Fibroblast of mammary gland (primary cell): Measurements from ENCODE around the gene SEC24D.

Experiments
- DNase-seq: peaks from one replicate; pipeline ENCODE4 v3.0.0-alpha.2; 2010; ENCODE audit warnings: low read depth
- H3K4me3 ChIP-seq: 2 replicates; pipeline ENCODE4 v1.5.1; 2011; ENCODE audit warnings: low read depth, mild to moderate bottlenecking, low read length, moderate library complexity; ENCODE audit not compliant: control insufficient read depth
- TF ChIP-seq, protein P1 (sequence below): conservative IDR thresholded peaks from 2 replicates; pipeline ENCODE4 v1.5.1; 2011; ENCODE audit warnings: low read depth, low read length, inconsistent platforms; ENCODE audit not compliant: control insufficient read depth, insufficient read depth

SEC24D gene

DNA sequence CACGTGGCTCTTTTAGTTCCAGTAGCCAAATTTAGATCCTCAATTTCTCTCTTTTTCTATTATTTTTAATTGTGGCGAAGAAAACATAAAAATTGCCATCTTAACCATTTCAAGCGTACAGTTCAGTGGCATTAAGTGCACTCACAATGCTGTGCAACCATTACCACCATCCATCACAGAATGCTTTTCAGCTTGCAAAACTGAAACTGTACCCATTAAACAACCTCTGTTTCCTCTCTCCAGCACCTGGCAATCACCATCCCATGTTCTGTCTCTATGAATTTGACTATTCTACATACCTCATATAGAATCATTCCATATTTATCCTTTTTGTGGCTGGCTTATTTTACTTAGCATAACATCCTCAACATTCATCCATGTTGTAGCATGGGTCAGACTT is 75.8 kb downstream of the SEC24D start:
- no peak for DNase-seq
- TF ChIP-seq, protein P1, sequence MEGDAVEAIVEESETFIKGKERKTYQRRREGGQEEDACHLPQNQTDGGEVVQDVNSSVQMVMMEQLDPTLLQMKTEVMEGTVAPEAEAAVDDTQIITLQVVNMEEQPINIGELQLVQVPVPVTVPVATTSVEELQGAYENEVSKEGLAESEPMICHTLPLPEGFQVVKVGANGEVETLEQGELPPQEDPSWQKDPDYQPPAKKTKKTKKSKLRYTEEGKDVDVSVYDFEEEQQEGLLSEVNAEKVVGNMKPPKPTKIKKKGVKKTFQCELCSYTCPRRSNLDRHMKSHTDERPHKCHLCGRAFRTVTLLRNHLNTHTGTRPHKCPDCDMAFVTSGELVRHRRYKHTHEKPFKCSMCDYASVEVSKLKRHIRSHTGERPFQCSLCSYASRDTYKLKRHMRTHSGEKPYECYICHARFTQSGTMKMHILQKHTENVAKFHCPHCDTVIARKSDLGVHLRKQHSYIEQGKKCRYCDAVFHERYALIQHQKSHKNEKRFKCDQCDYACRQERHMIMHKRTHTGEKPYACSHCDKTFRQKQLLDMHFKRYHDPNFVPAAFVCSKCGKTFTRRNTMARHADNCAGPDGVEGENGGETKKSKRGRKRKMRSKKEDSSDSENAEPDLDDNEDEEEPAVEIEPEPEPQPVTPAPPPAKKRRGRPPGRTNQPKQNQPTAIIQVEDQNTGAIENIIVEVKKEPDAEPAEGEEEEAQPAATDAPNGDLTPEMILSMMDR: no peak
- no peak overlapping the region for H3K4me3 ChIP-seq

DNA sequence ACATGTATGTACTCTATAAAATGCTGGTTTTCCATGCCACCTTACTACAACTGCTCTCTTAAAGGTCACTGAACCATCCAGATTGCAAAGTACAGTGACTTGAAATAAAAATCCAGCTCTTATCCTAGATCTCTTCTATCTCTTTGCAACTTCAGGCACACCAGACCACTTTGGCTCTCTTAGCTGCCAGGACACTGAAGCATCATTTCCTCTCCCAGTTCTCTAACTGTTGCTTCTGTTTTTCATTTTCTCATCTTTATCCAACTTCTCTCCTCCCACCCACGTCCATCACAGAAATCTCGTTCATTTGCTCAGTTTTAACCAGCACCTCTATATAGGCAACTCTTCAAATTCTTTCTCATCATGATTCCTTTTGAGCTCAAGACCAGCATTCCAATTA is 76.4 kb downstream of the SEC24D start:
- TF ChIP-seq, protein P1: no peak
- no peak for DNase-seq
- H3K4me3 ChIP-seq: no peak overlapping the region

DNA sequence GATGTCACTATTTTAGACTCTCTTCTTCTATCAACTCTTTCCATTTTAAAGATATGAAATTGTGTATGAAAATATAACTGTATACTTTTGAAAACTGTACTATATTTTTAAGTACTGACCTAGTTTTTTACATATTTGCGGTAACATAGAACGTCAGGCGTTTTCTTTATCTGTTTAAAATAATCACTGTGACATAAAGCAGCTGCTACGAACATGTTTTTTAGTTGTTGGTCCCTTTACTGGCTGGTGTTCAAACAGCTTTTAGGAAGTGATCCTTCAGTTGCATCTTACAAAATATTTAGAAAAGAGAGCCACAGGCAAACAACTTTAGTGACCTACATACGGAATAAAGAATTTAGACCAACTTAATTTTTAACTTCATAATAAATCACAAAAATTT is 77.6 kb downstream of the SEC24D start:
- H3K4me3 ChIP-seq: no peak overlapping the region
- peak; percentile 61 for DNase-seq
- TF ChIP-seq, protein P1: no peak

DNA sequence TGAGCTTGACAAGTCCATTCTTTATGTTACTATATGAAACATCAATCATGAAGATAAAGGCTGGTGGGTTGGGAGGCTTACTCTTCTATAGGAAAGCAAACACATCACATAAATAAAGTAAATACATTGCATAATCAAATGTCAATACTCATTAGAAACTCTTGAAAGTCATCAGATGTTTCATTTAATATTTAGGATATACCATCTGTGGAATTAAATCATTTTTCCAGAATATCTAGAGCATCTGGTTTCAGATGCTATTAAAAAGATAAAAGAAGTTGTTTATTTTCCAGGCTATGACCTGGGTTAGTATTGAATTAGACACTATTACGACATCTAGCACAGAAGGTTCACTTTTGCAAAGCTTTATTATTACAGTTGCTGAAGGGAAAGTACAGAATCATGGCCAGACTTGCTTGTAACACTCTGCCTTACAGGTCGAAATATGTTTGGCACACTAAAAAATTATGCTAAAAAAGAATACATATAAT is 78.1 kb downstream of the SEC24D start:
- DNase-seq: peak; percentile 70
- no peak overlapping the region for H3K4me3 ChIP-seq
- TF ChIP-seq, protein P1: no peak

DNA sequence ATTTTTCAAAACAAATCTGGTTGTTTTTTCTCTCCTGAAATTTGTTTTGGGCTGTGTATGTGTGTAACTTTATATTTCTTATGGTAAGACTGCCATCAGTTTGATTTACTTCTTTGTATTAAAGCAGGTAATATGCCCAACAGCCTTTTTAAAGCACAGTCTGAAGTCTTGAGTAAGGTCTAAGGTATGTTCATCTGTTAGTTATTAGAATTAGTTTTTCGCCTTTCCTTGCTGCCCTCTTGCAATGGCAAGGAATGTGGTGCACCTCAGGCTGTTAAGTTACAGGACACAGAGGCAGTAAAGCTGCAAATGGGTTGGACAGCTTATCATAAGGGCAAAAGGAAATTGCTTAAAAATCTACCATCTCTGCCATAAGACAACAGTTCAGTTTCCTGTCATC is 79.0 kb downstream of the SEC24D start:
- TF ChIP-seq, protein P1: no peak
- H3K4me3 ChIP-seq: no peak overlapping the region
- DNase-seq: no peak

DNA sequence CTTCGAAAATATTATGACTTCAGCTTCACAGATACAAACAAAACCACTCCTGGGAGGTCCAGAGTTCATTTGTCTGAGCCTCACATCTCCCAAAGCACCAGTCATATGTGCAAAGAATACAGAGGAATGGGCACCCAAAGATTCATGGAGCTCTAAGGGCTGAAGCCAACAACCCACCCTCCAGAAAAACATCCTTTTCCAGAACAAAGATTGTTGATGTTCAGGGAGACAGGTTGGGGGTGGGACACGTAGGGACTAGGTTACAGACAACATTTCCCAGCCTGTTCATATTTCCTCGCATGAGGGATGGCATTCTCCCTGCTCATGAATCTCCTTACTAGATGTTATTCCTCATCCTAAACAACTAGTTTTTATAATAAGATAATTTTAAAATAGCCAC is 79.5 kb downstream of the SEC24D start:
- no peak overlapping the region for H3K4me3 ChIP-seq
- TF ChIP-seq, protein P1: no peak
- no peak for DNase-seq

DNA sequence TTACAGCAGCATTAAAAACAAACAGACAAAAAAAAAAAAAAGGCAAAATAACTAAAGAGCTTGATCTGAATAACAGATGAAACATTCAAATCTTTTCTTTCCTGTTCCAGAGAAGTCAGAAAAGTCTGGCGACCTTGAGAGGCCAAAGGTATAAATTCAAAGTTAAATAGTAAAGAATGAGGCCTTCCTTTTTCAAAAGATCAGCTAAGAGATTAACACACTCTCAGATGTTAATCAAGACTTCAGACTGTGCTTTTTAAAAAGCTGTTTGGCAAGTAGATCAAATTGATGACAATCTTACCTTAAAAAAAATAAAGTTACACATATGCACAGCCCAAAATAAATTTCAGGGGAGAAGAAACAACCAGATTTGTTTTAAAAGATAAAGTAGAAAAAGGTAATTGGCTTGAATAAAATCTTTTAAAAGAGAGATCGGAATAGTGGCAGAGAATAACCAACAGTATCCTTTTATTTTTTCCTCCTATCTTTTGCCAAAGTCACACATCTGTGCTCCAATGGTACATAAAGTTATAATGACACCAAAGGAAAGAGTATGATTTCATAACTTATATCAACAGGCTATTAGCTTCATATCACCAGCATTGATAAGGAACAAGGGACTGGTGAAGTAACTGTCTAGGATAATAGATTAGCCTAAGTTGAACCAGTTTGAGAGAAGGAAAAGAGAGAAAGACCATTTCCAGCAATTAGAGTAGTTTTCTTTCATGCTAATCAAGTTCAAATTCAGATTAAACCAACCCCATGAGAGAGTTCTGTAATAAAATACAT is 80.3 kb downstream of the SEC24D start:
- H3K4me3 ChIP-seq: no peak overlapping the region
- TF ChIP-seq, protein P1: no peak
- no peak for DNase-seq
